Measurements from ENCODE around the gene PARD3B. TPM values are rescaled to one million over a fixed set of nuclear protein-coding genes. Genes with fewer than 3 reads are reported as not detected.

The PARD3B gene
- total RNA-seq, 1 experiment from 2014 or later = 6.4 TPM

GRCh38 chr2:204510709-204511420, 34.4 kb upstream of the PARD3B start:
- no peaks in the 10 kb centered on the region for H3K9me3 Mint-ChIP-seq
- Histone ChIP-seq H3K4me2 (ENCODE audit: insufficient read depth, insufficient read length, low read length) (no peak overlapping the region), H3K9ac (ENCODE audit: extremely low read depth, insufficient read length, low read length) (no peak overlapping the region), H2BK12ac (ENCODE audit: insufficient read length, low read depth, low read length) (no peak overlapping the region), H4K5ac (ENCODE audit: insufficient read length, low read depth, low read length) (no peak overlapping the region), H3K9me3 (ENCODE audit: control insufficient read depth, low read depth, low read length) (no peaks in the 10 kb centered on the region), H4K8ac (replicated peaks; ENCODE audit: insufficient read length, low read depth, low read length) (no peak overlapping the region), H2AK5ac (ENCODE audit: insufficient read length, low read length) (no peak overlapping the region), H3K14ac (ENCODE audit: insufficient read depth, low read length) (no peak overlapping the region), H3K18ac (ENCODE audit: insufficient read length, low read depth, low read length) (no peak overlapping the region), H3K27ac (ENCODE audit: insufficient read length, low read depth, low read length) (no peak overlapping the region), H3K79me2 (ENCODE audit: insufficient read depth, low read length) (no peaks in the 10 kb centered on the region), H2BK120ac (ENCODE audit: low read depth, low read length, poor library complexity, severe bottlenecking) (no peak overlapping the region), H2AFZ (ENCODE audit: low read length) (no peak overlapping the region), H3K79me1 (ENCODE audit: insufficient read depth, low read depth, low read length, poor library complexity, severe bottlenecking) (no peaks in the 10 kb centered on the region), H3T11ph (ENCODE audit: low read length) (no peak overlapping the region), H3K23ac (ENCODE audit: insufficient read length, low read depth, low read length) (no peak overlapping the region), H3K4ac (ENCODE audit: low read depth, low read length) (no peak overlapping the region), H3K27me3 (ENCODE audit: insufficient read depth, low read length) (no peaks in the 10 kb centered on the region), H3K23me2 (ENCODE audit: insufficient read length, low read depth, low read length, poor library complexity, severe bottlenecking) (no peaks in the 10 kb centered on the region), H2BK20ac (ENCODE audit: low read depth, low read length, poor library complexity, severe bottlenecking) (no peak overlapping the region), H4K91ac (ENCODE audit: insufficient read length, low read depth, low read length) (no peak overlapping the region), H4K20me1 (ENCODE audit: control insufficient read depth, insufficient read depth, insufficient read length) (no peaks in the 10 kb centered on the region), H3K56ac (ENCODE audit: insufficient read length, low read depth, low read length) (no peak overlapping the region), H2BK15ac (ENCODE audit: low read depth, low read length) (no peak overlapping the region), H2BK5ac (ENCODE audit: insufficient read length, low read length) (no peak overlapping the region), H3K4me1 (ENCODE audit: insufficient read depth, low read length) (no peaks in the 10 kb centered on the region)
- H3K27ac Mint-ChIP-seq = no peak overlapping the region
- H3K4me1 Mint-ChIP-seq = no peaks in the 10 kb centered on the region
- TF ChIP-seq, protein P1, sequence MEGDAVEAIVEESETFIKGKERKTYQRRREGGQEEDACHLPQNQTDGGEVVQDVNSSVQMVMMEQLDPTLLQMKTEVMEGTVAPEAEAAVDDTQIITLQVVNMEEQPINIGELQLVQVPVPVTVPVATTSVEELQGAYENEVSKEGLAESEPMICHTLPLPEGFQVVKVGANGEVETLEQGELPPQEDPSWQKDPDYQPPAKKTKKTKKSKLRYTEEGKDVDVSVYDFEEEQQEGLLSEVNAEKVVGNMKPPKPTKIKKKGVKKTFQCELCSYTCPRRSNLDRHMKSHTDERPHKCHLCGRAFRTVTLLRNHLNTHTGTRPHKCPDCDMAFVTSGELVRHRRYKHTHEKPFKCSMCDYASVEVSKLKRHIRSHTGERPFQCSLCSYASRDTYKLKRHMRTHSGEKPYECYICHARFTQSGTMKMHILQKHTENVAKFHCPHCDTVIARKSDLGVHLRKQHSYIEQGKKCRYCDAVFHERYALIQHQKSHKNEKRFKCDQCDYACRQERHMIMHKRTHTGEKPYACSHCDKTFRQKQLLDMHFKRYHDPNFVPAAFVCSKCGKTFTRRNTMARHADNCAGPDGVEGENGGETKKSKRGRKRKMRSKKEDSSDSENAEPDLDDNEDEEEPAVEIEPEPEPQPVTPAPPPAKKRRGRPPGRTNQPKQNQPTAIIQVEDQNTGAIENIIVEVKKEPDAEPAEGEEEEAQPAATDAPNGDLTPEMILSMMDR (conservative IDR thresholded peaks at IDR 0.05) = no peak
- DNase-seq = no peak
- H3K4me3 Mint-ChIP-seq = no peak overlapping the region
- H3K27me3 Mint-ChIP-seq (ENCODE audit: low read depth) = no peaks in the 10 kb centered on the region
- no CpG with 5 or more reads among the region's 4 CpGs for WGBS (ENCODE audit: extremely low coverage, insufficient read length, low lambda C conversion rate)
- H3K36me3 Mint-ChIP-seq (ENCODE audit: insufficient read depth in 1 of 3, low read depth in 3 of 3) = no peaks in the 10 kb centered on the region

Data from H9 (cell line).